ENCODE measurements around the gene INSC. TPM values are rescaled to one million over a fixed set of nuclear protein-coding genes. Genes with fewer than 3 reads are reported as not detected.

The INSC gene
- total and polyA plus RNA-seq, 12 donors, result 0.11 to 1.4 (median 0.61) TPM; not detected in 4

- TF ChIP-seq POLR2A (IDR thresholded peaks at IDR 0.05) (no peak), CTCF (IDR thresholded peaks at IDR 0.05) (no peak)
- H3K9me3 ChIP-seq (replicated peaks in 1 of 3), result no peaks in the 10 kb centered on the region
- no peaks in the 10 kb centered on the region for H3K27me3 ChIP-seq
- no peak overlapping the region for H3K27ac ChIP-seq
- no peaks in the 10 kb centered on the region for H3K4me1 ChIP-seq (replicated peaks in 1 of 2)
- H3K4me3 ChIP-seq, result no peak overlapping the region
- 58 to 68% (median 63%) methylated on average over 2 of the region's 2 CpGs for WGBS, 4 donors
- DNase-seq, result no peak
- intact Hi-C loops (cut with DNase I), result no loop called here
- H3K36me3 ChIP-seq (replicated peaks in 1 of 2), result no peaks in the 10 kb centered on the region
Measured at GRCh38 chr11:15124528-15124927, 9.8 kb downstream of the INSC start.

- H3K4me1 ChIP-seq (replicated peaks in 1 of 2), result no peaks in the 10 kb centered on the region
- TF ChIP-seq CTCF (IDR thresholded peaks at IDR 0.05), result no peak
- TF ChIP-seq POLR2A (IDR thresholded peaks at IDR 0.05), result no peak
- no peaks in the 10 kb centered on the region for H3K9me3 ChIP-seq (replicated peaks in 1 of 3)
- no peaks in the 10 kb centered on the region for H3K27me3 ChIP-seq
- H3K4me3 ChIP-seq, result no peak overlapping the region
- H3K36me3 ChIP-seq (replicated peaks in 1 of 2), result no peaks in the 10 kb centered on the region
- intact Hi-C loops (cut with DNase I), result no loop called here
- WGBS, 4 donors, result 67 to 79% (median 70%) methylated on average over 6 of the region's 6 CpGs
- no peak overlapping the region for H3K27ac ChIP-seq
- DNase-seq, result no peak
Measured at GRCh38 chr11:15127341-15127740, 12.6 kb downstream of the INSC start.

GRCh38 chr11:15128621-15129020 is 13.9 kb downstream of the INSC start:
- no peaks in the 10 kb centered on the region for H3K9me3 ChIP-seq (replicated peaks in 1 of 3)
- WGBS, 4 donors, result 67 to 76% (median 71%) methylated on average over 1 to 2 of the region's 2 CpGs
- no peaks in the 10 kb centered on the region for H3K27me3 ChIP-seq
- intact Hi-C loops (cut with DNase I), result no loop called here
- H3K4me3 ChIP-seq, result no peak overlapping the region
- H3K36me3 ChIP-seq (replicated peaks in 1 of 2), result no peaks in the 10 kb centered on the region
- H3K27ac ChIP-seq, result no peak overlapping the region
- TF ChIP-seq CTCF (IDR thresholded peaks at IDR 0.05) (no peak), POLR2A (IDR thresholded peaks at IDR 0.05) (no peak)
- DNase-seq, result no peak
- H3K4me1 ChIP-seq (replicated peaks in 1 of 2), result no peaks in the 10 kb centered on the region

- Histone ChIP-seq H3K4me1 (replicated peaks in 1 of 2) (no peaks in the 10 kb centered on the region), H3K4me3 (no peak overlapping the region), H3K27me3 (no peaks in the 10 kb centered on the region), H3K27ac (no peak overlapping the region), H3K36me3 (replicated peaks in 1 of 2) (no peaks in the 10 kb centered on the region), H3K9me3 (replicated peaks in 1 of 3) (no peaks in the 10 kb centered on the region)
- DNase-seq, result no peak
- intact Hi-C loops (cut with DNase I), result no loop called here
- no peak for TF ChIP-seq CTCF (IDR thresholded peaks at IDR 0.05)
- no peak for TF ChIP-seq POLR2A (IDR thresholded peaks at IDR 0.05)
- WGBS, 4 donors, result 71 to 100% (median 87%) methylated on average over 1 of the region's 1 CpG
Measured at GRCh38 chr11:15136166-15136565, 21.4 kb downstream of the INSC start.
